Mucosa of rectum (tissue), 2 donors: Measurements from ENCODE around the gene IKBKE.

ENCODE experiments used
- H3K27ac ChIP-seq, 2 donors: one replicate each; pipeline ENCODE4 v1.7.0; 2013; ENCODE audit warnings: inconsistent platforms in 2 of 2, low read depth in 2 of 2, low read length in 2 of 2
- H3K27me3 ChIP-seq, 2 donors: one replicate each; pipeline ENCODE4 v1.7.0; 2013; ENCODE audit warnings: low read length in 2 of 2; ENCODE audit not compliant: control insufficient read depth in 2 of 2, insufficient read depth in 2 of 2
- H3K36me3 ChIP-seq, 2 donors: one replicate each; pipeline ENCODE4 v1.7.0; 2013; ENCODE audit warnings: low read length in 2 of 2; ENCODE audit not compliant: control insufficient read depth in 2 of 2, insufficient read depth in 2 of 2
- H3K4me1 ChIP-seq, 2 donors: one replicate each; pipeline ENCODE4 v1.7.0; 2013; ENCODE audit warnings: low read length in 2 of 2, mild to moderate bottlenecking in 1 of 2; ENCODE audit not compliant: control insufficient read depth in 2 of 2, insufficient read depth in 2 of 2
- H3K4me3 ChIP-seq, 2 donors: one replicate each; pipeline ENCODE4 v1.7.0; 2013; ENCODE audit warnings: low read length in 2 of 2
- H3K9ac ChIP-seq, 2 donors: one replicate each; pipeline ENCODE4 v1.7.0; 2013; ENCODE audit warnings: low read length in 2 of 2, low read depth in 1 of 2, mild to moderate bottlenecking in 1 of 2
- H3K9me3 ChIP-seq, 2 donors: one replicate each; pipeline ENCODE4 v1.7.0; 2013; ENCODE audit warnings: low read length in 2 of 2; ENCODE audit not compliant: control insufficient read depth in 2 of 2
- donor health status: healthy.
- donor health status: Normal muscosa, but diverticular disease.

The IKBKE gene

GRCh38 chr1:206451134-206451686 lies 19.1 kb upstream of the IKBKE start:
- H3K9me3 ChIP-seq, result no peaks in the 10 kb centered on the region
- H3K27ac ChIP-seq, result no peak overlapping the region
- no peaks in the 10 kb centered on the region for H3K27me3 ChIP-seq
- H3K9ac ChIP-seq, result no peak overlapping the region
- peaks cover 4 to 17% of the 10 kb centered on the region in 2 donors for H3K36me3 ChIP-seq
- no peak overlapping the region for H3K4me3 ChIP-seq
- H3K4me1 ChIP-seq, result no peaks in the 10 kb centered on the region

DNA sequence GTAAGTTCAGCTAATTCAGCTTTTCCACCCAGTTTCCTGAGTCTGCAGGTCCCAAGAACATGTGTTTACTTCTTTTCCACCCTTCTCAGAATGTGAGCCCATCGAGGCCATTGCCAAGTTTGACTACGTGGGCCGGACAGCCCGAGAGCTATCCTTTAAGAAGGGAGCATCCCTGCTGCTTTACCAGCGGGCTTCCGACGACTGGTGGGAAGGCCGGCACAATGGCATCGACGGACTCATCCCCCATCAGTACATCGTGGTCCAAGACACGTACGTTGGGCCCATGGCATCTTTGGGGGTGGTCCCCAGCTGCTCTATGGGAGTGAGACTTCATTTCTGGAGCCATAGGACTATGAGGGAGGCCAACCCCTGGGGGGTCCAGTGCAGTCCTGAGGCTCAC lies 17.2 kb upstream of the IKBKE start:
- no peak overlapping the region for H3K9ac ChIP-seq
- no peaks in the 10 kb centered on the region for H3K27me3 ChIP-seq
- no peaks in the 10 kb centered on the region for H3K9me3 ChIP-seq
- H3K27ac ChIP-seq, result no peak overlapping the region
- H3K4me1 ChIP-seq, result no peaks in the 10 kb centered on the region
- H3K36me3 ChIP-seq, result peaks cover 4 to 10% of the 10 kb centered on the region in 2 donors
- no peak overlapping the region for H3K4me3 ChIP-seq

GRCh38 chr1:206455289-206455665 lies 15.0 kb upstream of the IKBKE start:
- H3K4me1 ChIP-seq, result no peaks in the 10 kb centered on the region
- no peak overlapping the region for H3K27ac ChIP-seq
- no peaks in the 10 kb centered on the region for H3K9me3 ChIP-seq
- no peaks in the 10 kb centered on the region for H3K27me3 ChIP-seq
- H3K4me3 ChIP-seq, result no peak overlapping the region
- H3K36me3 ChIP-seq, result peaks cover 4 to 13% of the 10 kb centered on the region in 2 donors
- no peak overlapping the region for H3K9ac ChIP-seq

- Histone ChIP-seq H3K9me3 (no peaks in the 10 kb centered on the region), H3K27ac (no peak overlapping the region), H3K4me1 (no peaks in the 10 kb centered on the region), H3K27me3 (no peaks in the 10 kb centered on the region), H3K4me3 (no peak overlapping the region), H3K36me3 (peaks cover 4 to 9% of the 10 kb centered on the region in 2 donors), H3K9ac (no peak overlapping the region)
Observed at GRCh38 chr1:206455666-206456344, 14.5 kb upstream of the IKBKE start.

- Histone ChIP-seq H3K9me3 (no peaks in the 10 kb centered on the region), H3K27ac (no peak overlapping the region), H3K27me3 (no peaks in the 10 kb centered on the region), H3K4me1 (no peaks in the 10 kb centered on the region), H3K4me3 (no peak overlapping the region), H3K9ac (no peak overlapping the region), H3K36me3 (peaks cover 4 to 9% of the 10 kb centered on the region in 2 donors)
Observed at GRCh38 chr1:206456577-206457370, 13.5 kb upstream of the IKBKE start.

DNA sequence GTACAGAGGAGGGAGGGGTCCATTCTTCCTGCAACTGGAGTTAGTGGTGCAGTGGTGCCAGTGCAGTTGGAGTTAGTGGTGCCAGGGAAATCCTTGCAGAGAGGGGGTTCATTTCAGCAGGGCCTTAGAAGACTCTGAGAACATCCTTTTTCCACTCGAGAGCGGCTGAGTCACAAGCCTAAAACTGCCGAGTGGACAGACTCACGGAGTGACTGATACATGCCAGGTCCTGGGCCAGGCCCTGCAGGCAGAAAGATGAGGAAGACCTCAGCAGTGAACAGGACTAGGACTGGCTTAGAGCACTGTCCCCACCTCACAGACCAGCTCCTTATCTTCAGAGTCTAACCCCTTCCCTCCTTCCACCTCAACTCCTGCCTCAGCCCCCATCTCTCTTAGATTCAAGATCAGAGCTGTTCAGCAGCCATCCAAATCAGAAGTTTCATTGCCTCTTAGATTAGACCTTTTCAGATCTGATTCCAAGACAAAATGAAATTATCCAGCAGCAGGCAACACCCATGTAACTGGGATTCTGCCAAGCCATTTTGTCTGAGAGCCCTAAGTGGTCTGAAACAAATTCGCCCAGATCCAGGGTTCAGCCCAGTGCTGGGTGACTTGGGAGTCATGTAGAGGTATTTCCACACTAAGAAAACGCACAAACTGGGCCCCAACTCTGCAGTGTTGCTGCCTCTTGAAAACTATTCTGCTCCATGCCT lies 12.7 kb upstream of the IKBKE start:
- Histone ChIP-seq H3K4me1 (no peaks in the 10 kb centered on the region), H3K36me3 (peaks cover 4 to 9% of the 10 kb centered on the region in 2 donors), H3K9ac (no peak overlapping the region), H3K27me3 (no peaks in the 10 kb centered on the region), H3K27ac (no peak overlapping the region), H3K9me3 (no peaks in the 10 kb centered on the region), H3K4me3 (no peak overlapping the region)

- Histone ChIP-seq H3K9me3 (no peaks in the 10 kb centered on the region), H3K4me3 (no peak overlapping the region), H3K4me1 (no peaks in the 10 kb centered on the region), H3K9ac (no peak overlapping the region), H3K27ac (no peak overlapping the region), H3K36me3 (peaks cover 0 to 4% of the 10 kb centered on the region in 2 donors), H3K27me3 (no peaks in the 10 kb centered on the region)
Observed at GRCh38 chr1:206459703-206460102, 10.6 kb upstream of the IKBKE start.

GRCh38 chr1:206460836-206461426 lies 9.3 kb upstream of the IKBKE start:
- no peak overlapping the region for H3K4me3 ChIP-seq
- no peak overlapping the region for H3K27ac ChIP-seq
- H3K36me3 ChIP-seq, result peaks cover 0 to 4% of the 10 kb centered on the region in 2 donors
- H3K27me3 ChIP-seq, result no peaks in the 10 kb centered on the region
- no peak overlapping the region for H3K9ac ChIP-seq
- no peaks in the 10 kb centered on the region for H3K4me1 ChIP-seq
- H3K9me3 ChIP-seq, result no peaks in the 10 kb centered on the region

- H3K9ac ChIP-seq, result no peak overlapping the region
- H3K27ac ChIP-seq, result no peak overlapping the region
- H3K4me1 ChIP-seq, result no peaks in the 10 kb centered on the region
- no peak overlapping the region for H3K4me3 ChIP-seq
- H3K36me3 ChIP-seq, result peaks cover 0 to 4% of the 10 kb centered on the region in 2 donors
- H3K9me3 ChIP-seq, result no peaks in the 10 kb centered on the region
- no peaks in the 10 kb centered on the region for H3K27me3 ChIP-seq
Observed at GRCh38 chr1:206461602-206462455, 8.4 kb upstream of the IKBKE start.
